Measurements from ENCODE around the gene PABPN1. TPM values are rescaled to one million over a fixed set of nuclear protein-coding genes. Genes with fewer than 3 reads are reported as not detected.
A peak's percentile ranks its signal among the peaks of the same experiment; 100 is the strongest.

Gene PABPN1
- total and polyA plus RNA-seq, 4 donors: 94.9 to 282 (median 176) TPM

GRCh38 chr14:23356662-23357061 lies 35.4 kb downstream of the PABPN1 start:
- 97% methylated on average over 4 of the region's 4 CpGs for WGBS (ENCODE audit: insufficient coverage)
- H3K27ac ChIP-seq (ENCODE audit: low read depth, low read length): no peak overlapping the region
- H3K4me1 ChIP-seq (ENCODE audit: control insufficient read depth, insufficient read depth, low read length): peaks cover 31% of the 10 kb centered on the region
- H3K9me3 ChIP-seq (ENCODE audit: control insufficient read depth, insufficient read depth, low read length): no peaks in the 10 kb centered on the region
- no peak overlapping the region for H3K4me3 ChIP-seq (ENCODE audit: low read depth, low read length)
- peaks cover 31% of the 10 kb centered on the region for H3K36me3 ChIP-seq (ENCODE audit: control insufficient read depth, insufficient read depth, low read length)
- DNase-seq (ENCODE audit: low read depth in 4 of 6, low spot score in 6 of 6): no peak
- no peaks in the 10 kb centered on the region for H3K27me3 ChIP-seq (ENCODE audit: control insufficient read depth, insufficient read depth, low read length)

DNA sequence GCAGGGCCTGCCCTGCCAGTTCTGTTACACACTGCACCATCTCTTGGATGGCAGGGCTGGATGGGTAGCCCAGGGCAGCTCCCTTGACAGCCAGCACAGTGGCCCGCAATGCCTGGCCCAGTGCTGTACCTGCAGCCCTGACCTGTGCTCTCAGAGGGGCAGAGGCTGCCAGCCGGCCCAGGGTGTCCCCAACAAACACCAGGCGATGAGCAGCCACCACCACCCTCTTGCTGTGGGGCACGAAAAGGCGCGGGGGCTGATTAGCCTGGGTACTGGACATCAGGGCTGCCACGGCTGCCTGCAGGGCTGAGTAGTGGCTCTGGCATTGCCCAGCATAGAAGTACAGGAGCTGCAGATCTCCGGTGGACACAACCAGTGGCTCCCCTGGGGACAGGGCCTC lies 36.0 kb downstream of the PABPN1 start:
- H3K4me3 ChIP-seq (ENCODE audit: low read depth, low read length): no peak overlapping the region
- DNase-seq (ENCODE audit: low read depth in 4 of 6, low spot score in 6 of 6): no peak
- no peaks in the 10 kb centered on the region for H3K9me3 ChIP-seq (ENCODE audit: control insufficient read depth, insufficient read depth, low read length)
- peaks cover 31% of the 10 kb centered on the region for H3K36me3 ChIP-seq (ENCODE audit: control insufficient read depth, insufficient read depth, low read length)
- H3K4me1 ChIP-seq (ENCODE audit: control insufficient read depth, insufficient read depth, low read length): peaks cover 30% of the 10 kb centered on the region
- no peaks in the 10 kb centered on the region for H3K27me3 ChIP-seq (ENCODE audit: control insufficient read depth, insufficient read depth, low read length)
- H3K27ac ChIP-seq (ENCODE audit: low read depth, low read length): no peak overlapping the region
- 90% methylated on average over 8 of the region's 8 CpGs for WGBS (ENCODE audit: insufficient coverage)

DNA sequence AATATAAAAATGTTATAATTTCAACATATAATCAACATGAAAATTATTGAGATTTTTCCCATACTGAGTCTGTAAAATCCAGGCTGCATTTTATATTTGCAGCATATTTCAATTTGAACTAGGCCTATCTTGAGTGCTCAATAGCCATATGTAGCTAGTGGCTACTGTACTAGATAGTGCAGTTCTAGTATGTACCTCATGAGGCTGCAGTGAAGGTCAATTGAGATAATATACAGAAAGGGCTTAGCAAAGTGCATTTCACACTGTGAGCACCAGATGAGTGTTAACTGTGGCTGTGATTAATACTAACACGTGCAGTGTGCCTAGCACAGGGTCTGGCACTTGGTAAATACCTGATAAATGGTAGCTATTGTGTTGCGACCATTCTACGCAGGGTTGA lies 36.8 kb downstream of the PABPN1 start:
- no peak for DNase-seq (ENCODE audit: low read depth in 4 of 6, low spot score in 6 of 6)
- H3K4me3 ChIP-seq (ENCODE audit: low read depth, low read length): no peak overlapping the region
- peaks cover 35% of the 10 kb centered on the region for H3K4me1 ChIP-seq (ENCODE audit: control insufficient read depth, insufficient read depth, low read length)
- no peaks in the 10 kb centered on the region for H3K9me3 ChIP-seq (ENCODE audit: control insufficient read depth, insufficient read depth, low read length)
- 100% methylated on average over 1 of the region's 3 CpGs for WGBS (ENCODE audit: insufficient coverage)
- peaks cover 31% of the 10 kb centered on the region for H3K36me3 ChIP-seq (ENCODE audit: control insufficient read depth, insufficient read depth, low read length)
- peak overlapping the region; percentile 3 for H3K27ac ChIP-seq (ENCODE audit: low read depth, low read length)
- H3K27me3 ChIP-seq (ENCODE audit: control insufficient read depth, insufficient read depth, low read length): no peaks in the 10 kb centered on the region

DNA sequence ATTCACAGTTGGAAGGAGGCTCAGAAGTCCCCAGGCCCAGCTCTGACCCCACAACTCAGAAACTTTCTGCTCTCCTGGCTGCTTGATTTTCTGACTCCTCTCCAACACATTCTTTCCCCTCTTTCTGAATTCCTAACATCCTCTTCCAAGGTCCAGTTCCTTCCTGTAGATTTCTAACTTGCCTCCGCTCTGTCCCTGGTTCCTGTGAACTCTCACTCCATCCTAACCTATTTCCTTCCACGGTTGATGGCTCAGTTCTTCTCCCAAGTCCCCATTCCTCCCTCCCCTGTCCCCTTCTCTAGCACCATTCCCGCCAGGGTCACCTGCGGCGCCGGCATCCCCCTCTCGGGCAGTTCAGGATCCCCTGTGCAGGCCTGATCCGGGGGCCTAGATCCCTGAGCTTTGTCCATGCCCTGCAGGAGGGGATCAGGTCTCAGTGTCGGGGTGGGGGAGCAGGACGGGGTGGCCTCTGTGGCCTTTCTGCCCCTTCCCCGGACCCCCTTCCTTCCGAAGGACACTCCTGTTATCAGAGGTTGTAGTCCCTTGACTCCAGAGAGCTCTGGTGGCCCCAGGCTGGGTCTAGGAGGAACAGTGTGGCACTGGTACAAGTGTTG lies 37.4 kb downstream of the PABPN1 start:
- Histone ChIP-seq H3K4me3 (ENCODE audit: low read depth, low read length) (no peak overlapping the region), H3K27ac (ENCODE audit: low read depth, low read length) (no peak overlapping the region), H3K27me3 (ENCODE audit: control insufficient read depth, insufficient read depth, low read length) (no peaks in the 10 kb centered on the region), H3K4me1 (ENCODE audit: control insufficient read depth, insufficient read depth, low read length) (peaks cover 39% of the 10 kb centered on the region), H3K9me3 (ENCODE audit: control insufficient read depth, insufficient read depth, low read length) (no peaks in the 10 kb centered on the region), H3K36me3 (ENCODE audit: control insufficient read depth, insufficient read depth, low read length) (peaks cover 31% of the 10 kb centered on the region)
- WGBS (ENCODE audit: insufficient coverage): 86% methylated on average over 7 of the region's 12 CpGs
- DNase-seq (ENCODE audit: low read depth in 4 of 6, low spot score in 6 of 6): peak in 1 of 6 donors; percentile 38

DNA sequence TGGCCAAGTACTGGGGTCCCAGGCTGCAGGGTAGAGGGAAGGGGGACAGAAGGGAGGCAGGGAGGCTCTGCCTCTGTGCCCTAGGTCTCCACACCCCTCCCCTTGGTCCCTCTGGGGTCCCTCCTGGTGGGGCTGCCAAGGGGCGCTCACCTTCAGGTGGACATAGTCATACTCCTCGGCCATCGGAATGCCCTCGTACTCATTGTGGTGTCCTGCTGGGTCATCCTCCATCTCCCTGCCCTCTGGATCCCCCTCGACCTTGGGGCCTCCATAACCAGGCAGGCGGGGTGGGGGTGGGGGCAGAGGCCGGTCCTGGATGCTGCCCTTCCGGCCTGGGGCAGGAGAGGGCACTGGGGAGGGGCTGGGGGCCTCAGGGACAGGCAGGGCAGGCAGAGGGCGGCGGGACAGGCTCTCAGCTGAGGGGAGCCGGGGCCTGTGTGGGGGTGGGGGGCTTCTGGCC lies 37.9 kb downstream of the PABPN1 start:
- Histone ChIP-seq H3K4me3 (ENCODE audit: low read depth, low read length) (no peak overlapping the region), H3K36me3 (ENCODE audit: control insufficient read depth, insufficient read depth, low read length) (peaks cover 31% of the 10 kb centered on the region), H3K27ac (ENCODE audit: low read depth, low read length) (no peak overlapping the region), H3K9me3 (ENCODE audit: control insufficient read depth, insufficient read depth, low read length) (no peaks in the 10 kb centered on the region), H3K4me1 (ENCODE audit: control insufficient read depth, insufficient read depth, low read length) (peaks cover 45% of the 10 kb centered on the region), H3K27me3 (ENCODE audit: control insufficient read depth, insufficient read depth, low read length) (peaks cover under 1% of the 10 kb centered on the region)
- 84% methylated on average over 9 of the region's 11 CpGs for WGBS (ENCODE audit: insufficient coverage)
- no peak for DNase-seq (ENCODE audit: low read depth in 4 of 6, low spot score in 6 of 6)

- Histone ChIP-seq H3K4me1 (ENCODE audit: control insufficient read depth, insufficient read depth, low read length) (peaks cover 52% of the 10 kb centered on the region), H3K4me3 (ENCODE audit: low read depth, low read length) (no peak overlapping the region), H3K27me3 (ENCODE audit: control insufficient read depth, insufficient read depth, low read length) (peaks cover 4% of the 10 kb centered on the region), H3K9me3 (ENCODE audit: control insufficient read depth, insufficient read depth, low read length) (no peaks in the 10 kb centered on the region), H3K36me3 (ENCODE audit: control insufficient read depth, insufficient read depth, low read length) (peaks cover 31% of the 10 kb centered on the region), H3K27ac (ENCODE audit: low read depth, low read length) (peak overlapping the region; percentile 16)
- no peak for DNase-seq (ENCODE audit: low read depth in 4 of 6, low spot score in 6 of 6)
- 89% methylated on average over 16 of the region's 22 CpGs for WGBS (ENCODE audit: insufficient coverage)
These were observed 38.6 kb downstream of the PABPN1 start for GRCh38 chr14:23359722-23360447.

- 69% methylated on average over 10 of the region's 11 CpGs for WGBS (ENCODE audit: insufficient coverage)
- DNase-seq (ENCODE audit: low read depth in 4 of 6, low spot score in 6 of 6): no peak
- H3K4me3 ChIP-seq (ENCODE audit: low read depth, low read length): no peak overlapping the region
- H3K27me3 ChIP-seq (ENCODE audit: control insufficient read depth, insufficient read depth, low read length): peaks cover 4% of the 10 kb centered on the region
- H3K9me3 ChIP-seq (ENCODE audit: control insufficient read depth, insufficient read depth, low read length): no peaks in the 10 kb centered on the region
- H3K36me3 ChIP-seq (ENCODE audit: control insufficient read depth, insufficient read depth, low read length): peaks cover 31% of the 10 kb centered on the region
- peaks cover 57% of the 10 kb centered on the region for H3K4me1 ChIP-seq (ENCODE audit: control insufficient read depth, insufficient read depth, low read length)
- H3K27ac ChIP-seq (ENCODE audit: low read depth, low read length): peak overlapping the region; percentile 79
These were observed 39.2 kb downstream of the PABPN1 start for GRCh38 chr14:23360496-23360895.

DNA sequence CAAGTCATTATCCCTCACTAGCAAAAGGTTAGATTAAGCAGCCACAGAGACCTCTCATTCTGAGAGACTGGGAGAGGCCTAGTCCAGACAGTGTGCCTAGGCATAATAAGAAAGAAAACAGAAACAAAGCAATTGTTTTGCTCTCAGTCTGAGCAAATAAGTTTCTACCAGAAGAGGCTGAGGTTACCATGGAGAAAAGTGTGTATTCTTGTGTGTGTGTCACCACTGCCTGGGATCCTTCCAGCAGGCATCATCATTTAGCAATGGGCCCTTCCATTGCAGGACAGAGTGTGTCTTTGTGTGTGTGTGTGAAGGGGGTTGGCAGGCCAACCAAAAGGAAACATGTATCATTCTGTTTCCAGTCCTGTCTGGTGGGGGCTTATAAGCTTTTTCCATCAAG lies 40.1 kb downstream of the PABPN1 start:
- H3K27me3 ChIP-seq (ENCODE audit: control insufficient read depth, insufficient read depth, low read length): peaks cover 4% of the 10 kb centered on the region
- H3K4me1 ChIP-seq (ENCODE audit: control insufficient read depth, insufficient read depth, low read length): peaks cover 63% of the 10 kb centered on the region
- peak in 2 of 6 donors; percentile 75 to 76 for DNase-seq (ENCODE audit: low read depth in 4 of 6, low spot score in 6 of 6)
- no peak overlapping the region for H3K4me3 ChIP-seq (ENCODE audit: low read depth, low read length)
- H3K27ac ChIP-seq (ENCODE audit: low read depth, low read length): peak overlapping the region; percentile 79
- H3K9me3 ChIP-seq (ENCODE audit: control insufficient read depth, insufficient read depth, low read length): no peaks in the 10 kb centered on the region
- H3K36me3 ChIP-seq (ENCODE audit: control insufficient read depth, insufficient read depth, low read length): peaks cover 31% of the 10 kb centered on the region

- peaks cover 67% of the 10 kb centered on the region for H3K4me1 ChIP-seq (ENCODE audit: control insufficient read depth, insufficient read depth, low read length)
- H3K4me3 ChIP-seq (ENCODE audit: low read depth, low read length): no peak overlapping the region
- H3K27me3 ChIP-seq (ENCODE audit: control insufficient read depth, insufficient read depth, low read length): peaks cover 4% of the 10 kb centered on the region
- H3K9me3 ChIP-seq (ENCODE audit: control insufficient read depth, insufficient read depth, low read length): no peaks in the 10 kb centered on the region
- H3K27ac ChIP-seq (ENCODE audit: low read depth, low read length): peak overlapping the region; percentile 79
- peaks cover 31% of the 10 kb centered on the region for H3K36me3 ChIP-seq (ENCODE audit: control insufficient read depth, insufficient read depth, low read length)
- DNase-seq (ENCODE audit: low read depth in 4 of 6, low spot score in 6 of 6): no peak
- no CpG with 5 or more reads among the region's 6 CpGs for WGBS (ENCODE audit: insufficient coverage)
These were observed 40.5 kb downstream of the PABPN1 start for GRCh38 chr14:23361763-23362162.

GRCh38 chr14:23362200-23362599 lies 40.9 kb downstream of the PABPN1 start:
- 50% methylated on average over 1 of the region's 3 CpGs for WGBS (ENCODE audit: insufficient coverage)
- Histone ChIP-seq H3K9me3 (ENCODE audit: control insufficient read depth, insufficient read depth, low read length) (no peaks in the 10 kb centered on the region), H3K36me3 (ENCODE audit: control insufficient read depth, insufficient read depth, low read length) (peaks cover 29% of the 10 kb centered on the region), H3K4me1 (ENCODE audit: control insufficient read depth, insufficient read depth, low read length) (peaks cover 70% of the 10 kb centered on the region), H3K4me3 (ENCODE audit: low read depth, low read length) (no peak overlapping the region), H3K27me3 (ENCODE audit: control insufficient read depth, insufficient read depth, low read length) (peaks cover 4% of the 10 kb centered on the region), H3K27ac (ENCODE audit: low read depth, low read length) (peak overlapping the region; percentile 79)
- DNase-seq (ENCODE audit: low read depth in 4 of 6, low spot score in 6 of 6): no peak
